IPS DF 4.7 (cell line): Measurements from ENCODE around the gene MROH2A.
"Not testable (repeated sequence)": the region's sequence is repeated elsewhere in the genome, so short reads cannot be mapped to it uniquely, and the experiment has no call there.

Experiments used
- DNase-seq: peaks from one replicate; pipeline ENCODE4 v3.0.0-alpha.2; 2013; ENCODE audit warnings: low spot score; ENCODE audit errors: extremely low read depth

Gene MROH2A

GRCh38 chr2:233778030-233778429 is at the start of gene MROH2A:
MROH2A (plus strand) TSS chr2:233778330; CDS start chr2:233779359, 1,029 bp downstream.
- no peak for DNase-seq

- DNase-seq: no peak
These were observed 49.3 kb upstream of the MROH2A start, which contains the start of gene UGT1A3 for GRCh38 chr2:233728723-233729301. UGT1A3 (plus strand) TSS chr2:233729042; CDS start chr2:233729127, 85 bp downstream.

GRCh38 chr2:233736868-233737653 is 41.1 kb upstream of the MROH2A start:
- not testable (repeated sequence) for DNase-seq

GRCh38 chr2:233740870-233741269 is 37.3 kb upstream of the MROH2A start:
- DNase-seq: no peak

GRCh38 chr2:233743464-233744259 is 34.5 kb upstream of the MROH2A start:
- DNase-seq: no peak

GRCh38 chr2:233745073-233745755 is 32.9 kb upstream of the MROH2A start:
- DNase-seq: no peak

GRCh38 chr2:233745838-233746237 is 32.3 kb upstream of the MROH2A start:
- DNase-seq: not testable (repeated sequence)

- no peak for DNase-seq
These were observed 31.5 kb upstream of the MROH2A start for GRCh38 chr2:233746475-233747282.

- DNase-seq: no peak
These were observed 30.9 kb upstream of the MROH2A start for GRCh38 chr2:233747283-233747544.

- DNase-seq: not testable (repeated sequence)
These were observed 27.4 kb upstream of the MROH2A start for GRCh38 chr2:233750689-233751088.

- not testable (repeated sequence) for DNase-seq
These were observed 26.7 kb upstream of the MROH2A start for GRCh38 chr2:233751212-233752009.

GRCh38 chr2:233754872-233755611 is 23.1 kb upstream of the MROH2A start:
- no peak for DNase-seq

- no peak for DNase-seq
These were observed 21.6 kb upstream of the MROH2A start for GRCh38 chr2:233756429-233757081.

GRCh38 chr2:233758141-233758540 is 20.0 kb upstream of the MROH2A start:
- DNase-seq: no peak

GRCh38 chr2:233758849-233759248 is 19.3 kb upstream of the MROH2A start:
- DNase-seq: no peak

GRCh38 chr2:233760043-233760442 is 18.1 kb upstream of the MROH2A start, which contains the start of gene UGT1A1:
UGT1A1 (plus strand) TSS chr2:233760270; CDS start chr2:233760288, 18 bp downstream.
- DNase-seq: no peak

GRCh38 chr2:233761040-233761769 is 16.9 kb upstream of the MROH2A start:
- DNase-seq: no peak

GRCh38 chr2:233764264-233764663 is 13.9 kb upstream of the MROH2A start:
- no peak for DNase-seq
